ENCODE data around the gene KLF5.
"Not testable (repeated sequence)": the region's sequence is repeated elsewhere in the genome, so short reads cannot be mapped to it uniquely, and the experiment has no call there.

Gene KLF5

DNA sequence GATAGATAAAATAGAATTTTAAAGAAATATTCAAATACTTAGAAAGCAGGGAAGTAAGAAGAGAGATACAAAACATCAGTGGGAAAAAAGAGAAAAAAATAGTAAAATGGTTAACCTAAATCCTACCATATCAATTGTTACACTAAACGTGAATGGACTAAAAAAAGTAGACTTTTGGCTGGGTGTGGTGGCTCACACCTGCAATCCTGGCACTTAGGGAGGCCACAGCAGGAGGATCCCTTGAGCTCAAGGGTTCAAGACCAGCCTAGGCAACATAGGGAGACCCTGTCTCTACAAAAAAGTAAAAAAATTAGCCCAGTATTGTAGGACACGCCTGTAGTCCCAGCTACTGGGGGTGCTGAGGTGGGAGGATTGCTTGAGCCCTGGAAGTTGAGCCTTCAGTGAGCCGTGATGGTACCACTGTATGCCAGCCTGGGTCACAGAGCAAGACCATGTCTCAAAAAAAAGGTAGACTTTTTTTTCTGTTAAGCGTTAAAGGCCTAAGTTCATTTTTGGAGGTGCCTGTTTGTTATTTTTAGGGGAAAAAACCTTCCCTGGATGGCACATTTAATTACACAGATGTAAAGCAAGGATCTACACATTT lies 29.6 kb downstream of the KLF5 start:
- TF ChIP-seq ZNF274 (IDR thresholded peaks at IDR 0.05; ENCODE audit: low read depth, low read length) = no peak
- no peak overlapping the region for H3K4me3 ChIP-seq (ENCODE audit: low read length)

DNA sequence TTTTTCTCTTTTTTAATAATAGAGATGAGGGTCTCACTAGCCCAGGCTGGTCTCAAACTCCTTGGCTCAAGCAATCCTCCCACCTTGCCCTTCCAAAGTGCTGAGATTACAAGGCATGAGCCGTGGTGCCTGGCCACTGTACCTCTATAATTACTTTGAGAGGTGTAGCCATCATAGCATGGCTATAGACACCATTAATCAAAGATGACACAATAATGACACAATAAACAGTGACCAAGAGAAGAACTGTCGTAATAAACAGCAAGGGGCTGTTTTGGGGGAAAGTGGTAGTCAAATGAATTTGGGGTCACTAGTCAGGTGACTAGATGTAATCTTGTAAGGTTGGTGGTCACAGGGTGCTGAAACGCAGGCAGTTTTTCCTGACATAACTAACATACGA lies 30.4 kb downstream of the KLF5 start:
- no peak for TF ChIP-seq ZNF274 (IDR thresholded peaks at IDR 0.05; ENCODE audit: low read depth, low read length)
- H3K4me3 ChIP-seq (ENCODE audit: low read length) = no peak overlapping the region

DNA sequence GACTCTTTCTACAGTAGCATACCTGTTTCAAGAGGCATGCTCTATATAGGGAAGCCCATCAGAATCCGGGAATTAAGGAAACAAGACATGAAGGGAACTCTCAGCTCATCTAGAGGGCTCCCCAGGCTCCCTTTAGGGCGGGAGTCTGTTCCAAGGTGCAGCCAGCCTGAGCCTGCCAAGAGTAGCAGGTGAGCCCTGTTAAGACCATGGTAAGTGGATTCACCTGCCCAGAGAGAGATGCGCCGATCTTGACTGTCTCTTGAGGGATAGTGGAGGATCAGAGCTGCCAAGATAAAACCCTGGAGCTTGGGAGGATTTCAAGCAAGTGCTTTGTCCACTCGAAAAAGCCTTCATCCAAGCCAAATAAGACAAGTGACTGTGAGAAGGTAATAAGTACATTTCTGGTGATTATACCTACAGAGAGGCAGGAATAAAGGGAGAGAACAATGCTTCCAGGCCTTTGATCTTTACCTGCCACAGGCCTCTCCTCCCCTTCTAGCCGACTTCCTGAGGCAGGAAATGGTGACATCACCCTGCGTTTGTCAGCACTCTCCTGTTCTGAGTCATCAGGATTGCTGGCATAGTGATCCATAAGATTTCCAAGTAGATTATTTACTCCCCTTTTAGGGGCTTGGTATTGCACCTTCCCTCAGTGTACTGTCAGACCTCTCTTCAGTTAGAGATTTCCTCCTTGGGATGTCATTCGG lies 31.5 kb downstream of the KLF5 start:
- TF ChIP-seq ZNF274 (IDR thresholded peaks at IDR 0.05; ENCODE audit: low read depth, low read length) = no peak
- no peak overlapping the region for H3K4me3 ChIP-seq (ENCODE audit: low read length)

DNA sequence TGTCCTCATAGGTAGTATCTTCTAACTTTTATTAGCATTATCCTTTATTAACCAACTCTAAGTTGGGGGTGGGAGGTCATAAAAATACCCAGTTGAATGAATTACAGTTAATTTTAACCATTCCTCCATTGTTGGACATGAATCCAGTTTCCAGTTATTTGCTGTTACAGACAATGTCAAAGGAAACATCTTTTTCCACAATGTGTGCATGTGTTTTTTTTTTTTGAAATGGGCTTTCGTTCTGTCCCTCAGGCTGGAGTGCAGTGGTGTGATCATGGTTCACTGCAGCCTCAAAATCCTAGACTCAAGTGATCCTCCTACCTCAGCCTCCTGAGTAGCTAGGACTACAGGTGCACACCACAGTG lies 32.0 kb downstream of the KLF5 start:
- no peak overlapping the region for H3K4me3 ChIP-seq (ENCODE audit: low read length)
- no peak for TF ChIP-seq ZNF274 (IDR thresholded peaks at IDR 0.05; ENCODE audit: low read depth, low read length)

DNA sequence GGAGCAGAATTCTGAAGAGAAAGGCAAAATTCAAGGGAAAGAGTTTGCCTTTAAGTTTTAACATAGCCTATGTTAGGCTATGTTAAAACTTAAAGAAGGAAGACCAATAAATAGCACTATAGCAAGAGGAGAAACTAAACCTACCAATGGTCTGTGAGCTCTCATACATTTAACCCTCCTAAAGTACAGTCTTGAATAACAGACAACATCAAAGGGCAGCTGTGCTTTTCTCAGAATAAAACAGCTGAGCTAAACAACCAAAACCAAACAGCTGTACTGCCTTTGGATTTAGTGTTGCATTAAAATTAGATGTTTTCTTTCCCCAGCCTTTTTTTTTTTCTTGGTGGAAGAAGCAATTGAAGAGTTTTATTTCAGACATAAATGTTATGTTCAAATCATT lies 34.0 kb downstream of the KLF5 start:
- H3K4me3 ChIP-seq (ENCODE audit: low read length) = no peak overlapping the region
- no peak for TF ChIP-seq ZNF274 (IDR thresholded peaks at IDR 0.05; ENCODE audit: low read depth, low read length)

DNA sequence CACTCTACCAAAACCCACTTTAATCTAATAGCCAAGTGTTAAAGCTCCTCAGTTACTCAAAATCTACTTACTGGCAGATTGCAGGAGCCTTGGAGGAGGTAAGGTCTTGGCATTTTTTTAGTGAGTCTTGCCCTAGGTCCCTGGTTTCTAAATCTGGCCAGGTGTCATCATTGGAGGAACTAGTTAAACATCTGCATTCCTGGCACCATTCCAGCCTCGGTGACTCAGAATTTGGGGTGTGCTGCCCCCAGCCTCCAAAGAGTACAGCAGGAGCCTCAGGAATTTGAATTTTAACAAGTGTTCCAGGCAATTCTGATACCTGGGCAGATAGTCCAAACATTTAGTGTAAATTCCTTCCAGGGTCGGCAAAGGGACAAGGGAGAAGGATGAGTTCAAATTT lies 37.4 kb downstream of the KLF5 start:
- TF ChIP-seq ZNF274 (IDR thresholded peaks at IDR 0.05; ENCODE audit: low read depth, low read length) = no peak
- no peak overlapping the region for H3K4me3 ChIP-seq (ENCODE audit: low read length)

DNA sequence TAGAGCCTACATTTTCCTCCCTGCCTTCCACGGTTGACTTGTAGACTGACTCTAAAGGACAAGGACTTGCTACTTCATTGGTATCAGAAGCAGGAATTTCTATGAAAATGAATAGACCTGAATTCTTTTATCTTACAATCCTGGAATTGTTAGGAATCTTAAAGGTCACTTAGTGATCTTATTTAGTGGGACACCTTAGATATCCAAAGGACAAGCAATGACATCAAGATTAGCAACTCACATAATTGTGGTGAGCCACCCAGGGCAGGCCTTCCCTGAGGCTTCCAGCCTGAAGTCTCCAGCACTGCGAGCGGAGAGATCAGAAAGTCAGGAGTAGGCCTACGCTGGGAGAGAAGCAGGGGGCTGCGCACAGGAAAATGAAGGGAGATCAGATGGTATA lies 37.8 kb downstream of the KLF5 start:
- H3K4me3 ChIP-seq (ENCODE audit: low read length) = no peak overlapping the region
- TF ChIP-seq ZNF274 (IDR thresholded peaks at IDR 0.05; ENCODE audit: low read depth, low read length) = no peak

DNA sequence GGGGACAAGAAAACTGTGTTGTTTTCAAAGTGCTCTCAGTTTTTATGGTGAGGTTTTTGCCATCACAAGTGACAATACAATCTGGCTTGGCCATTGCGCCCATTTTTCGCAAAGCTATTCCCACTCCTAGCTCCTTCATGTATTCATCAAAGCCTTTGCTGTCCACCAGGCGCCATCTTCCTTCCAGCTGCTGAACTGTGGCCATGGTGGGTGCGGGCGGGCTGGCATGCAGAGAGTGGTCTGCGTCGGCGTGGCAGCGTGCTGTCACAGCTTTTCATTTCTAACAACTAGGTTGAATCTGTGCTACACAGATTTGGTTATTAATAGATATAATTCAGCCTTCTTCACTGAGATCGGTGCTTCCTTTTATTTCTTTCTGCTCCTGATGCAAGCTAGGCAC lies 42.0 kb downstream of the KLF5 start:
- not testable (repeated sequence) for H3K4me3 ChIP-seq (ENCODE audit: low read length)

DNA sequence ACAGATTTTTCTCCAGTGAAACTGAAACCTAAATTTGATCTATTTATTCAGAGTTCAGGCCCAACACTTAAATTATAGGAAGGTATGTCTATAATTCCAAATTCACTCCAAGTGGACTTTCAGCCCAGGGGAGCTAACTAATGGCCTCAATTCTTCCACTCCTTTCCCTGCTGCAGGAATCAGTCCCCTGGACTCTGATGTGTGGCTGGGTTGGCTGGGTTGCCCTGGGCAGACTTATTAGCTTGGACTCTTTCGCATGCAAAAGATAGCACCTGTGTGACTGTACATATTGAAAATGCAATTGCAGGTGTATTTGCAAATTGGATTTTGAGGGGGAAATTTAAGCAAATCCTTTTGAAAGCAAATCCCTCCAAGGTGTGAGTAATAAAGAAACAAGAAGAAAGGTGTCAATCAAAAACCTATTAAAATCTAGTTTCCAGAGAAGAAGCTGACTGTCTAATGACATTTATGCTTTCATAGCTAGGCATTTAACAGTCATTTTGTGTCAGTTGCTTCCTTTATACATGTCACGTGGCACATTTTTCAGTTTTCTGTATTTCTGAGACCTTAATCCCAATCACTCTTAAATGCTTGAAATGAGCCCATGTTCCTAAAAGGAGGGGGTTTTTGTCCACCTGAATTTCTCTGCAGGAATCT lies 42.7 kb downstream of the KLF5 start:
- no peak for TF ChIP-seq ZNF274 (IDR thresholded peaks at IDR 0.05; ENCODE audit: low read depth, low read length)
- H3K4me3 ChIP-seq (ENCODE audit: low read length) = no peak overlapping the region

DNA sequence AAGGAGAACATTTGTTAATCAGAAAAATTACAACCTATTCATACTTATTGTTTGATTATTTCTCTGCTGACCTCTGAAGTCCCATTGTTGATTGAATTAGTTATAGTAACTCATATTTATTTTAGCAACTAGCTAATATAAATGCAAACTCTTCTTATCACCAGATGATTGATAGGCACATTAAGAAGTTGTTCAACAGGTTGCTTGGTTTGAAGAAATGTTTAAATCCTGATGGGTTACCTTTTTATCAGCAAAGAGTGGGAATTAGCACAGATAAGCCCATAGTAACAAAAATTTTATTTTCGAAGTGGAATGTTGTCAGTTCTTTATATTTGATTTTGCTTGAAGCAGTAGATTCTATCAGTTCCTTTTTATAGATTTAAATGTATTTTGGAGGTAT lies 44.4 kb downstream of the KLF5 start:
- no peak overlapping the region for H3K4me3 ChIP-seq (ENCODE audit: low read length)
- no peak for TF ChIP-seq ZNF274 (IDR thresholded peaks at IDR 0.05; ENCODE audit: low read depth, low read length)

DNA sequence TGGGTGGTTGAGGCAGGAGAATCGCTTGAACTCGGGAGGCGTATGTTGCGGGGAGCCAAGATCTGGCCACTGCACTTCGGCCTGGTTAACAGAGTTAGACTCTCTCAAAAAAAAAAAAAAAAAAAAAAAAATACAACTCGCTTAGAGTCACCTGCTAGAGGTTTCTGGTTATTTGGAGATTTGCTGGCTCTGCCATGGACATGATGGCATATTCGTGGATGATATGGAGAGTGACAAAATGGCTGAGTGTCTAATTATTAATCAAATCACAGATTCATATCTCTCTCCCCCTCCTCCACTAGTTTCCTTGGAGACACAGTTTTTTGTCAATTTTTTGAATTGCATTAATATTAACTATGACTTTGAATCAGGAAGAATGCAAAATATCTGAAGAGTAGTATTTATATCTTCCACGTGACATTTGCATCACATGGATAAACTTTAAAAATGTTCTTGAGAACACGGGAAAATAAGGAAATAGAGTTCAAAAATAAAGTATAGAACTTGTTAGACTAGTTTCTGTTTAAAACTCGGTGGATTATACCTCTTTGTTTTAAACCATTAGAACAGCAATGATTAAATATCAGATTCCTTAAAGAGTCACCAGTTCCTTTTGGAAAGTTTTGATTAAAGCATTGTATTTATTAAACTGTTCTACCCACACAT lies 47.8 kb downstream of the KLF5 start:
- no peak overlapping the region for H3K4me3 ChIP-seq (ENCODE audit: low read length)
- no peak for TF ChIP-seq ZNF274 (IDR thresholded peaks at IDR 0.05; ENCODE audit: low read depth, low read length)

DNA sequence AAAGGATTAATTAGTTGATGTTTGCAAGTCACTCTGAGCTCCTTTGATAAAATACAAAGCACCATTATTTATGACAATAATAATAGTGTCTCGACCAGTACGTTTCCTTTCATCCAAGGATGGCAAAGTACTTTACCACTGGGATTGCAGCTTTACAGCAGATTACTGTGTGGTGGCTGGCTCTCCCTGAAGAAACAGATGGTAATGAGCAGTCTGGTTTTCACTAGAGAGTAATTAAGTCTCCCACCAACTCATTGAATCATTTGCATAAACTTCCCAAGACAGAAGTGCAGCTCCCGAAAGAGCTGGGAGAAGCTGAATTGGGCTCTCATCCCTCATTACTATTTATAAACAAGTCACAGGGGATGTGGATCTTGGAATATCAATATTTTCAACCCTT lies 48.7 kb downstream of the KLF5 start:
- TF ChIP-seq ZNF274 (IDR thresholded peaks at IDR 0.05; ENCODE audit: low read depth, low read length) = no peak
- no peak overlapping the region for H3K4me3 ChIP-seq (ENCODE audit: low read length)

DNA sequence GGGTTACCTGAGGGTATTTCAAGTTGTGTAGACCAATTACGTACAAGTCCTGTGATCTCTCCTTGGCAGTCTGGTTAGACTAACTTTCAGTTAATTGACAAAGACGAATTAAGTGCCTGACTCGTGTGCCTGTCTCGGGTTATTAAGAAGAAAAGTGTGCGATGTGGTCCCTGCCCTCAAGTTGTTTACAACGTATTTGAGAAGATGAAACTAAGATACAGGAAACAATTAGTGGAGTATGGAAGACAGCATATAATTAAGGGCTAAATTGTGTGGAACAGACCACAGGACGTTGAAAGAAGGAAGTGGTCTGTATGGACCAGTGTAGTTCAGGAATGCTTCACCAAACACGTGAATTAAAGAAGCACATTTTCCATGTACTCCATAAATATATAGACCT lies 49.2 kb downstream of the KLF5 start:
- TF ChIP-seq ZNF274 (IDR thresholded peaks at IDR 0.05; ENCODE audit: low read depth, low read length) = no peak
- H3K4me3 ChIP-seq (ENCODE audit: low read length) = no peak overlapping the region

DNA sequence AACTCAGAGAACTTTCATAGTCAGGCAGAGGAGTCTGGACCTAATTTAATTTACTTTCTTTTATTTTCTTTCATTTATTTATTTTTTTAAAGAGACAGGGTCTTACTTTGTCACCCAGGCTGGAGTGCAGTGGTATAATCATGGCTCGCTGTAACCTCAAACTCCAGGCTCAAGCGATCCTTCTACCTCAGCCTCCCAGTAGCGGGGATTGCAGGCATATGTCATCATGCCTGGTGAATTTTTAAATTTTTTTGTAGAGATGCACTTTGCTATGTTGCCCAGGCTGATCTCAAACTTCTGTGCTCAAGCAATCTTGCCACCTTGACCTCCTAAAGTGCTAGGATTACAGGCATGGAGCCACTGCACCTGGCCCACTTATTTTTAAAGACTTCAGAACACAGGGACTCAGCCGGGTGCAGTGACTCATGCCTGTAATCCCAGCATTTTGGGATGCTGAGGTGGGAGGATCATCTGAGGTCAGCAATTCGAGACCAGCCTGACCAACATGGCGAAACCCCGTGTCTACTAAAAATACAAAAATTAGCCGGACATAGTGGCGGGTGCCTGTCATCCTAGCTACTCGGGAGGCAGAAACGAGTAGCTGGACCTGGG lies 50.6 kb downstream of the KLF5 start:
- TF ChIP-seq ZNF274 (IDR thresholded peaks at IDR 0.05; ENCODE audit: low read depth, low read length) = no peak
- H3K4me3 ChIP-seq (ENCODE audit: low read length) = no peak overlapping the region

DNA sequence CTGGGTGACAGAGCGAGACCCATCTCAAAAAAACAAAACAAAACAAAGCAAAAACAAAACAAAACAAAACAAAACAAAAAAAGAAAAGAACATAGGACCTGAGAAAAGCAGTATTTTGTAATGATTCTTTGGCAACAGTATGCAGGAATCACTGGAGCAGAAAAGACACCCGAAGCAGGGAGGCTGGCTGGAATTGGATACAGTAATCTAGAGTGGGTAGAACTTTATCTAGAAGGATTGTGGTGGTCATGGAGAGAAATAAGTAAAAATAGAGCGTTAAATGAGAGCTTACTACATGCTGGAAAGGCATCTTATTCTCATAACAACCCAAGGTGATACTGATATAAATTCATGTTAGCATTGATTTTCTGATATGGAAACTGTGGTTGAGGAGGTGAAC lies 51.2 kb downstream of the KLF5 start:
- H3K4me3 ChIP-seq (ENCODE audit: low read length) = no peak overlapping the region
- TF ChIP-seq ZNF274 (IDR thresholded peaks at IDR 0.05; ENCODE audit: low read depth, low read length) = no peak

Data from GM08714 (cell line).